ENCODE data around the gene SPACDR. TPM values are rescaled to one million over a fixed set of nuclear protein-coding genes. Genes with fewer than 3 reads are reported as not detected.
A peak's percentile ranks its signal among the peaks of the same experiment; 100 is the strongest.

The SPACDR gene
- total RNA-seq, 6 experiments from 2014 or later, result 0.66 to 1.6 (median 1.0) TPM

DNA sequence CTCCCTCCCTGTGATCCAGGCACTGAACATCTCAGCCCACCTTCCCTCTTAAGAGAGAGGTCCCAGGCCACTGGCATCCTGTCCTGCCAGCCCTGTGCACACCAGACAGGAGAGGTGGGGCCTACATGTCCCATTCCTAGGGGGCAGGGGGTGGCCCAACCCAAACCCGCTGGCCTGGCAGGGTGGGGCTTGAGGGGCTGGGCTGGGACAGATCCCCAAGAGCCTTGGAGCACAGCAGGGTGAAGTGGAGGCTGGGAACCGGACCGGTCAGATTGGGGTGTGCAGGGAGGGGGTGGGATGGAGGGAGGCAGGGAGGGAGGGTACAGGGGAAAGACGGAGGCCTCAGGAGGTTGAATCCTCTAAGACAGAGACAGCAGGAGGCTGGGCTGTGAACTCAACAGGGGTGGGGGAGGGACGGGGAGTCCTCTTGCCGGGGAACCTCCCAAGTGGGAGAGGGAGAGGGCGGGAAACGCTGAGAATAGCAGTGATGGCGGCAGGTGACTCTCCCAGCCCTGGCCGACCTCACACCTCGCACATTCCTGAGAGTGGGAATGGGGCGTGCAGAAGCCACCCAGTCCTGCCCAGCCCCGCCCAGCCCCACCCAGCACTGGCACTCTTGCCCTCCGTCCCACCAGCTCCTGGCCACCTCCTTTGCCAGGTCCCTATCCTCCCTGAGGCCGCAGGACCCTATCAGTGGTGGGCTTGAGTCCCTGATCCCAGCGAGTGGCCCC lies 8.2 kb upstream of the SPACDR start:
- DNase-seq, result no peak
- TF ChIP-seq, protein P1, sequence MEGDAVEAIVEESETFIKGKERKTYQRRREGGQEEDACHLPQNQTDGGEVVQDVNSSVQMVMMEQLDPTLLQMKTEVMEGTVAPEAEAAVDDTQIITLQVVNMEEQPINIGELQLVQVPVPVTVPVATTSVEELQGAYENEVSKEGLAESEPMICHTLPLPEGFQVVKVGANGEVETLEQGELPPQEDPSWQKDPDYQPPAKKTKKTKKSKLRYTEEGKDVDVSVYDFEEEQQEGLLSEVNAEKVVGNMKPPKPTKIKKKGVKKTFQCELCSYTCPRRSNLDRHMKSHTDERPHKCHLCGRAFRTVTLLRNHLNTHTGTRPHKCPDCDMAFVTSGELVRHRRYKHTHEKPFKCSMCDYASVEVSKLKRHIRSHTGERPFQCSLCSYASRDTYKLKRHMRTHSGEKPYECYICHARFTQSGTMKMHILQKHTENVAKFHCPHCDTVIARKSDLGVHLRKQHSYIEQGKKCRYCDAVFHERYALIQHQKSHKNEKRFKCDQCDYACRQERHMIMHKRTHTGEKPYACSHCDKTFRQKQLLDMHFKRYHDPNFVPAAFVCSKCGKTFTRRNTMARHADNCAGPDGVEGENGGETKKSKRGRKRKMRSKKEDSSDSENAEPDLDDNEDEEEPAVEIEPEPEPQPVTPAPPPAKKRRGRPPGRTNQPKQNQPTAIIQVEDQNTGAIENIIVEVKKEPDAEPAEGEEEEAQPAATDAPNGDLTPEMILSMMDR (IDR thresholded peaks at IDR 0.05), result no peak
- no peak overlapping the region for H3K4me3 Mint-ChIP-seq
- H3K4me1 Mint-ChIP-seq (ENCODE audit: low read depth), result peaks cover 21% of the 10 kb centered on the region
- peaks cover 10% of the 10 kb centered on the region; the same call in 1 of the 2 replicates for H3K36me3 Mint-ChIP-seq (ENCODE audit: low read depth)
- no peak overlapping the region for H3K27ac Mint-ChIP-seq
- no peaks in the 10 kb centered on the region for H3K9me3 Mint-ChIP-seq
- H3K27me3 Mint-ChIP-seq (ENCODE audit: insufficient read depth), result no peaks in the 10 kb centered on the region; the same call in 1 of the 2 replicates

DNA sequence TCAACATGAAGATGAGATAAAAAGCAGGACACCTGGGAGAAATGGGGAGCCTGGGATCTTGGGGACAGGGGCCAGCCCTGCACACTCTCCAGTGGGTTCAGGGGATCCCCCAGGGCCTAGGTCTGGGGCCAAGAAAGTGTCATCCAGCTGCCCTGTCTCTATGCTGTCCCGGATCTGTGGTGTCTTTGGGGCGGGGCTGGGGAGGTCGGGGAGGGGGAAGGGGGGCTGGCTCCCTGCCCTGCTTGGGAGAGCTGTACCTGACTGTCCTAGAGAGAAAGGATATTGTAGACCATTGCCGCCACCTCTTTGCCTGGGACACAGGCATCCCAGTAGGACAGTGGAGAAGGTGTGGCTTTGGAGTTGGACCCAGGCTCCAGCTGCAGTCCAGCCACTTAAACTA lies 7.0 kb upstream of the SPACDR start:
- Mint-ChIP-seq H3K27me3 (ENCODE audit: insufficient read depth) (no peaks in the 10 kb centered on the region; the same call in 1 of the 2 replicates), H3K27ac (0 out of 2 replicates have a peak overlapping the region, but pooled peaks have one; percentile 16), H3K9me3 (no peaks in the 10 kb centered on the region), H3K36me3 (ENCODE audit: low read depth) (peaks cover 10% of the 10 kb centered on the region; the same call in 1 of the 2 replicates), H3K4me3 (no peak overlapping the region), H3K4me1 (ENCODE audit: low read depth) (peaks cover 10% of the 10 kb centered on the region)
- DNase-seq, result no peak
- TF ChIP-seq, protein P1 (IDR thresholded peaks at IDR 0.05), result no peak

DNA sequence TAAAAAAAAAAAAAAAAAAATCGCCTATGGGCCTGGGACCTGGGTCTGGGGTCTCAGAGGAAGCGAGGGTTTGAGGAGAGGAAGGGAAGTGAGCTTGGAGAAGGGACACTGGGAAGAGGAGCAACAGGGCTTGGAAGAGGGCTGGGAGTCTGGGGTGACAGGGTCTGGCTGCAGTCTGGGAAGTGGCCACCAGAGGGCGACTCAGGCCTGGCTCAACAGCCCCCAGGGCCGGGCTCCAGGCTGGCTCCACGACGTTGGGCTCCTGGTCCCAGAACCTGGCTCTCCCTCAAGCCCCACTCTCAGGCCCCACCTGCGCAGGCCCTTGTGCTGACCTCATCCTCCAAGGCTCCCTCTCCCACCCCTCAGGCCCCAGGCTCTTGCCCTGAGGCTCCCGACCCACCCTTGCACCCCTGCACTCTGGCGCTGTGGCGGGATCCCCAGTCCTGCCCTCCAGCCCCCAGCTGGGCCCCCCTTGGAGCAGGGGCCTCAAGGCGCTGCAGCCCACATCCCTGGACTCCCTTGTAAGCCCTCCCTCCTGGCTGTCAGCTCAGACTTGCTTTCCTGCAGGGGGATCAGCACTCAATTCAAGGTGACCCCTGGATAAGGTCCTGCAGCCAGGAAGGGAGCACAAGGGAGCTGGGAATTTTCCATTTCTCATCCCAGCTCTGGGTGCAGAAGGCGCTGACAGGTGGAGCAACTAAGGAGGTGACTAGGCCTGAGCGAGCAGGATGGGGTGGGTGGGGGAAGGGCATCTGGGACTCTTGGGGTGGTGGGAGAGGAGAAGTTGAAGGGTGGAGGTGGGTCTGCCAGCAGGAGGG lies 5.4 kb upstream of the SPACDR start:
- TF ChIP-seq, protein P1 (IDR thresholded peaks at IDR 0.05), result peak; percentile 96
- no peak overlapping the region for H3K27ac Mint-ChIP-seq
- H3K9me3 Mint-ChIP-seq, result no peaks in the 10 kb centered on the region
- DNase-seq, result peak; percentile 47
- peaks cover 14% of the 10 kb centered on the region; the same call in 1 of the 2 replicates for H3K36me3 Mint-ChIP-seq (ENCODE audit: low read depth)
- H3K4me1 Mint-ChIP-seq (ENCODE audit: low read depth), result peaks cover 11% of the 10 kb centered on the region
- peaks cover 1% of the 10 kb centered on the region; the same call in 1 of the 2 replicates for H3K27me3 Mint-ChIP-seq (ENCODE audit: insufficient read depth)
- H3K4me3 Mint-ChIP-seq, result no peak overlapping the region

DNA sequence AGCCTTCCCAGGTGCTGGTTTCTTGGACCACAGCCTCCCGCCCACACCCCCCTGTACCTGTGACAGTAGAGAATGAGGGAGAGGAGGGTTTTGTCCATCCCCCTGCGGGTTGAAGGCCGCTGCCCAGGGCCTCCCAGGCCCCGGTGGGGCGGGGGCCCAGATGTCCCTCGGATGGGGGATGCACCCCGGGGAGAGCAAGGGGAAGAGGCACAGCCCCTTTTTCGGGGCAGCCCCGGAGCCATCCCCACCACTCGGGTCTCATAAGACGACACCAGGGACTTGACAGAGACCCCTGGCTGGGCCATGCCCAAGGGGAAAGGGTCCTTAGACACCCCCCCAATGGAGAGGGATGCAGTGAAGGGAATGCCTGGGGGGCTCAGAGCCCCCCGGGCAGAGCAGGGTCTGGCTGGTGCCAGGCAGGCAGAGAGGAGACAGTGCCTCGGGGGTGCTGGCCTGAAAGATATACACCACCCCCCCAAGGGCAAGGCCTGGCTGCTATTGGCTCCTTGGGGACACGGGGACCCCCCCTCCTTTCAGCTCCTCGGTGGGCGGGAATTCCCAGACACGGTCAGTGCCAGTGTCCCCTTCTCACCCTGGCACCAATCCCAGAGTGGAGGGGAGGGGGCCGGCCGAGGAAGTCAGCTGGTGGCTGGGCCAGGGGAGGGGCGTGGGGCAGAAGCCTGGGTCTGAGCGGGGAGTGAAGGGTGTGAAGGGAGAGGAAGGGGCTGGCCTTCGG lies 3.7 kb upstream of the SPACDR start:
- peaks cover 1% of the 10 kb centered on the region; the same call in 1 of the 2 replicates for H3K27me3 Mint-ChIP-seq (ENCODE audit: insufficient read depth)
- peaks cover 24% of the 10 kb centered on the region for H3K4me1 Mint-ChIP-seq (ENCODE audit: low read depth)
- DNase-seq, result no peak
- H3K27ac Mint-ChIP-seq, result no peak overlapping the region
- peaks cover 17% of the 10 kb centered on the region; the same call in 1 of the 2 replicates for H3K36me3 Mint-ChIP-seq (ENCODE audit: low read depth)
- no peak overlapping the region for H3K4me3 Mint-ChIP-seq
- TF ChIP-seq, protein P1 (IDR thresholded peaks at IDR 0.05), result no peak
- no peaks in the 10 kb centered on the region for H3K9me3 Mint-ChIP-seq
